H9 (cell line): ENCODE data around the gene DDX39A. TPM values are rescaled to one million over a fixed set of nuclear protein-coding genes. Genes with fewer than 3 reads are reported as not detected.

Experiments
- DNase-seq: peaks from one replicate; pipeline ENCODE4 v3.0.0-alpha.2; 2017
- H2AFZ ChIP-seq: one replicate; pipeline ENCODE4 v1.6.1; 2013; ENCODE audit warnings: mild to moderate bottlenecking, low read length, control low read depth, moderate library complexity
- H2AK5ac ChIP-seq: 2 replicates; pipeline ENCODE4 v1.6.1; 2013; ENCODE audit warnings: low read length, control low read depth, mixed read lengths; ENCODE audit not compliant: insufficient read length
- H2BK120ac ChIP-seq: one replicate; pipeline ENCODE4 v1.6.1; 2013; ENCODE audit warnings: low read depth, mild to moderate bottlenecking, low read length, control low read depth, inconsistent platforms; ENCODE audit not compliant: poor library complexity, severe bottlenecking
- H2BK12ac ChIP-seq: 2 replicates; pipeline ENCODE4 v1.6.1; 2013; ENCODE audit warnings: low read length, control low read depth, mixed read lengths, low read depth; ENCODE audit not compliant: insufficient read length
- H2BK15ac ChIP-seq: 2 replicates; pipeline ENCODE4 v1.6.1; 2013; ENCODE audit warnings: low read depth, low read length, control low read depth
- H2BK20ac ChIP-seq: one replicate; pipeline ENCODE4 v1.6.1; 2013; ENCODE audit warnings: low read depth, mild to moderate bottlenecking, low read length, control low read depth, inconsistent platforms; ENCODE audit not compliant: poor library complexity, severe bottlenecking
- H2BK5ac ChIP-seq: 2 replicates; pipeline ENCODE4 v1.6.1; 2013; ENCODE audit warnings: low read length, control low read depth, mixed read lengths; ENCODE audit not compliant: insufficient read length
- H3K14ac ChIP-seq: 2 replicates; pipeline ENCODE4 v1.6.1; 2013; ENCODE audit warnings: low read length, control low read depth; ENCODE audit not compliant: insufficient read depth
- H3K18ac ChIP-seq: 2 replicates; pipeline ENCODE4 v1.6.1; 2013; ENCODE audit warnings: low read depth, mild to moderate bottlenecking, mixed read lengths, low read length, control low read depth; ENCODE audit not compliant: insufficient read length
- H3K23ac ChIP-seq: 2 replicates; pipeline ENCODE4 v1.6.1; 2013; ENCODE audit warnings: low read length, control low read depth, mixed read lengths, low read depth; ENCODE audit not compliant: insufficient read length
- H3K23me2 ChIP-seq: 2 replicates; pipeline ENCODE4 v1.6.1; 2013; ENCODE audit warnings: low read depth, mild to moderate bottlenecking, mixed read lengths, low read length, control low read depth; ENCODE audit not compliant: insufficient read length, poor library complexity, severe bottlenecking
- H3K27ac ChIP-seq: 2 replicates; pipeline ENCODE4 v1.5.1; 2013; ENCODE audit warnings: low read length, control low read depth, mixed read lengths, low read depth; ENCODE audit not compliant: insufficient read length
- H3K27me3 ChIP-seq: 2 replicates; pipeline ENCODE4 v1.6.1; 2013; ENCODE audit warnings: low read length, control low read depth, inconsistent platforms; ENCODE audit not compliant: insufficient read depth
- H3K4ac ChIP-seq: 2 replicates; pipeline ENCODE4 v1.6.1; 2013; ENCODE audit warnings: low read depth, mild to moderate bottlenecking, control low read depth, inconsistent platforms, low read length, moderate library complexity
- H3K4me1 ChIP-seq: 2 replicates; pipeline ENCODE4 v1.6.1; 2013; ENCODE audit warnings: low read length, control low read depth, inconsistent platforms; ENCODE audit not compliant: insufficient read depth
- H3K4me2 ChIP-seq: 2 replicates; pipeline ENCODE4 v1.6.1; 2013; ENCODE audit warnings: low read length, control low read depth, mixed read lengths; ENCODE audit not compliant: insufficient read length, insufficient read depth
- H3K56ac ChIP-seq: 2 replicates; pipeline ENCODE4 v1.6.1; 2013; ENCODE audit warnings: low read depth, mild to moderate bottlenecking, mixed read lengths, low read length, control low read depth; ENCODE audit not compliant: insufficient read length
- H3K79me1 ChIP-seq: 2 replicates; pipeline ENCODE4 v1.6.1; 2013; ENCODE audit warnings: low read depth, mild to moderate bottlenecking, moderate library complexity, low read length, control low read depth, inconsistent platforms; ENCODE audit not compliant: insufficient read depth, poor library complexity, severe bottlenecking
- H3K79me2 ChIP-seq: 2 replicates; pipeline ENCODE4 v1.6.1; 2013; ENCODE audit warnings: low read length, control low read depth, inconsistent platforms; ENCODE audit not compliant: insufficient read depth
- H3K9ac ChIP-seq: 2 replicates; pipeline ENCODE4 v1.6.1; 2013; ENCODE audit warnings: low read length, control low read depth, mixed read lengths; ENCODE audit not compliant: insufficient read length; ENCODE audit errors: extremely low read depth
- H3K9me3 ChIP-seq: one replicate; pipeline ENCODE4 v1.6.1; 2013; ENCODE audit warnings: low read depth, low read length, inconsistent platforms; ENCODE audit not compliant: control insufficient read depth
- H3T11ph ChIP-seq: one replicate; pipeline ENCODE4 v1.6.1; 2013; ENCODE audit warnings: mild to moderate bottlenecking, low read length, control low read depth, inconsistent platforms
- H4K20me1 ChIP-seq: one replicate; pipeline ENCODE4 v1.6.1; 2013; ENCODE audit not compliant: control insufficient read depth, insufficient read length, insufficient read depth
- H4K5ac ChIP-seq: 2 replicates; pipeline ENCODE4 v1.6.1; 2013; ENCODE audit warnings: low read depth, mild to moderate bottlenecking, mixed read lengths, low read length, control low read depth; ENCODE audit not compliant: insufficient read length
- H4K8ac ChIP-seq: replicated peaks from 2 replicates; pipeline ENCODE4 v1.6.1; 2013; ENCODE audit warnings: low read length, control low read depth, mixed read lengths, low read depth; ENCODE audit not compliant: insufficient read length
- H4K91ac ChIP-seq: 2 replicates; pipeline ENCODE4 v1.6.1; 2013; ENCODE audit warnings: low read depth, mild to moderate bottlenecking, moderate library complexity, mixed read lengths, low read length, control low read depth; ENCODE audit not compliant: insufficient read length
- H3K27ac Mint-ChIP-seq, 3 experiments: 2 replicates in 2 of 3; 3 replicates in 1 of 3; pipeline ENCODE4 v1.8.0; 2020 to 2021; ENCODE audit warnings: mixed read lengths in 3 of 3, mild to moderate bottlenecking in 1 of 3, moderate library complexity in 1 of 3
- H3K27me3 Mint-ChIP-seq: 2 replicates; pipeline ENCODE4 v1.8.0; 2021; ENCODE audit warnings: low read depth, mild to moderate bottlenecking, moderate library complexity, mixed read lengths
- H3K36me3 Mint-ChIP-seq, 3 experiments: 2 replicates in 2 of 3; 3 replicates in 1 of 3; pipeline ENCODE4 v1.8.0; 2020 to 2021; ENCODE audit warnings: low read depth in 3 of 3, mixed read lengths in 3 of 3; ENCODE audit not compliant: insufficient read depth in 1 of 3
- H3K4me1 Mint-ChIP-seq, 2 experiments: 2 replicates each; pipeline ENCODE4 v1.8.0; 2020; ENCODE audit warnings: mixed read lengths in 2 of 2
- H3K4me3 Mint-ChIP-seq, 2 experiments: 2 replicates in 1 of 2; 3 replicates in 1 of 2; pipeline ENCODE4 v1.8.0; 2020 to 2021; ENCODE audit warnings: mild to moderate bottlenecking in 2 of 2, mixed read lengths in 2 of 2, moderate library complexity in 1 of 2
- H3K9me3 Mint-ChIP-seq, 2 experiments: 2 replicates in 1 of 2; 3 replicates in 1 of 2; pipeline ENCODE4 v1.8.0; 2020; ENCODE audit warnings: mild to moderate bottlenecking in 2 of 2, mixed read lengths in 2 of 2, moderate library complexity in 1 of 2
- CTCF ChIP-seq: fragments of 200-600 bp; sonication (generic); conservative IDR thresholded peaks from 3 replicates; pipeline ENCODE4 v1.8.0; 2021; ENCODE audit warnings: antibody characterized with exemption, mild to moderate bottlenecking
- WGBS: extraction: QIAGEN DNeasy Blood & Tissue Kit; methylation state at CpG from one replicate; pipeline ENCODE4 v1.1.7; 2013; ENCODE audit warnings: missing lambda C conversion rate, low lambda C conversion rate, mixed read lengths; ENCODE audit not compliant: insufficient read length; ENCODE audit errors: extremely low coverage; 5-methylcytosine and 5-hydroxymethylcytosine counted together
- total RNA-seq: library from RNA; stranded (reverse); gene quantifications from 2 replicates; pipeline ENCODE4 v1.2.1, GENCODE V29; 2021

The DDX39A gene
- total RNA-seq, 1 experiment from 2014 or later: 137 TPM

DNA sequence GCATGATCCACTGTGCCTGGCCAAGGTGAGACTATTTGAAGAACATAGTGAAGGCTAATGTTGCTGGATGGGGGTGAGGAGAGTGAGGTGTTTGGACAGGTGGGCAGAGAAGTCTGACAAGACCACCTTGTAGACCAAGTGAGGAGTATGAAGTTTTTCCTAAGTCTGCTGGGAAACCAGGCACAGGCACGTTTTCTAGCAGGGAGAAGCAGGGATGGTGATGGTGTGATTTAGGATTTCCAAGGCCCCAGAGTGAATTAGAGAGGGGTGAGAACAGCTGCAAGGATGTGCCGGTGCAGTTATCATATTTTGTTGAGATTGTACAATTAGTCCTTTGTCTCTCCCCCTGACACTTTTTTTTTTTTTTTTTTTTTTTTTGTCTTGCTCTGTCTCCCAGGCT is 8.3 kb upstream of the DDX39A start:
- Histone ChIP-seq H4K91ac (no peak overlapping the region), H3K14ac (no peak overlapping the region), H4K8ac (no peak overlapping the region), H4K20me1 (no peaks in the 10 kb centered on the region), H2BK20ac (no peak overlapping the region), H3K23ac (no peak overlapping the region), H2BK5ac (no peak overlapping the region), H3K27ac (no peak overlapping the region), H3K79me2 (no peaks in the 10 kb centered on the region), H3K23me2 (no peaks in the 10 kb centered on the region), H3K4ac (no peak overlapping the region), H3K4me2 (no peak overlapping the region), H2BK12ac (no peak overlapping the region), H2AFZ (no peak overlapping the region), H3K79me1 (no peaks in the 10 kb centered on the region), H3T11ph (no peak overlapping the region), H2BK15ac (no peak overlapping the region), H3K9ac (no peak overlapping the region), H2AK5ac (no peak overlapping the region), H3K27me3 (no peaks in the 10 kb centered on the region), H3K18ac (no peak overlapping the region), H4K5ac (no peak overlapping the region), H3K56ac (no peak overlapping the region), H3K4me1 (no peaks in the 10 kb centered on the region; the same call in 1 of the 2 replicates), H3K9me3 (no peaks in the 10 kb centered on the region), H2BK120ac (no peak overlapping the region)
- Mint-ChIP-seq H3K36me3 (no peaks in the 10 kb centered on the region), H3K9me3 (no peaks in the 10 kb centered on the region; a peak in 1 of 5 replicates), H3K27ac (peak overlapping the region in 1 of 3 experiments; percentile 2; a peak in 1 of 7 replicates), H3K4me3 (no peak overlapping the region), H3K27me3 (peaks cover 20% of the 10 kb centered on the region), H3K4me1 (peaks cover 13 to 15% of the 10 kb centered on the region in 2 experiments)
- DNase-seq: no peak
- no CpG with 5 or more reads among the region's 2 CpGs for WGBS
- TF ChIP-seq CTCF: no peak
